A549 (cell line): ENCODE measurements around the gene CARNS1. TPM values are rescaled to one million over a fixed set of nuclear protein-coding genes. Genes with fewer than 3 reads are reported as not detected.

Source experiments
- ATAC-seq, 2 experiments: fragments of 200-7000 bp in 1 of 2; fragments of >200 bp in 1 of 2; cut with Nextera tagmentation in 1 of 2; cut with Tn5 transposase in 1 of 2; 3 replicates each; pipeline versions ENCODE4 v1.8.0 to v1.9.1; 2018 to 2020; ENCODE audit warnings: mild to moderate bottlenecking in 1 of 2, moderate library complexity in 1 of 2
- CTCF ChIA-PET: fragments of 300-600 bp; sonication (Branson Sonifier 250); formaldehyde crosslinking; extraction: SDS; loops from one replicate; lab custom pipeline; 2021; ENCODE audit warnings: antibody characterized with exemption, inconsistent platforms; lab: Yijun Ruan, JAX
- POLR2A ChIA-PET: fragments of 350-600 bp; formaldehyde crosslinking; extraction: SDS; loops from one replicate; lab custom pipeline; 2021; ENCODE audit warnings: antibody characterized with exemption, inconsistent platforms; lab: Yijun Ruan, JAX
- DNase-seq, 2 experiments: peaks; one replicate each; pipeline versions ENCODE4 v3.0.0 to v3.0.0-alpha.2; 2011 to 2016; ENCODE audit warnings: low read depth in 1 of 2, low spot score in 1 of 2
- FAIRE-seq: peaks from 2 replicates; lab custom pipeline; 2011; peaks lifted over from hg19 to GRCh38; lab: Jason Lieb, UNC
- H3K27ac ChIP-seq, 2 experiments: fragments of >200 bp; sonication (Bioruptor Twin); formaldehyde crosslinking; 3 replicates each; pipeline ENCODE4 v1.5.1; 2016 to 2017
- H3K4me1 ChIP-seq: fragments of >200 bp; sonication (Bioruptor Twin); formaldehyde crosslinking; 3 replicates; pipeline ENCODE4 v1.6.1; 2016
- H3K4me2 ChIP-seq: fragments of >200 bp; sonication (Bioruptor Twin); formaldehyde crosslinking; 3 replicates; pipeline ENCODE4 v1.6.1; 2016
- H3K4me3 ChIP-seq: fragments of >200 bp; sonication (Bioruptor Twin); formaldehyde crosslinking; 3 replicates; pipeline ENCODE4 v1.5.1; 2016
- H3K9me3 ChIP-seq: fragments of >200 bp; sonication (Bioruptor Twin); formaldehyde crosslinking; 3 replicates; pipeline ENCODE4 v1.6.1; 2016
- BHLHE40 ChIP-seq: IDR thresholded peaks from 2 replicates; pipeline ENCODE4 v1.6.1; 2012; ENCODE audit warnings: low read depth, low read length, inconsistent platforms
- CEBPB ChIP-seq, 2 experiments: fragments of >200 bp in 1 of 2; sonication (Bioruptor Twin) in 1 of 2; formaldehyde crosslinking in 1 of 2; IDR thresholded peaks; 2 replicates each; pipeline ENCODE4 v1.6.1; 2012 to 2016
- CTCF ChIP-seq: fragments of >200 bp; sonication (Bioruptor Twin); formaldehyde crosslinking; IDR thresholded peaks from 3 replicates; pipeline ENCODE4 v1.5.1; 2016
- EHMT2 ChIP-seq: fragments of 200-600 bp; sonication (generic); IDR thresholded peaks from 2 replicates; pipeline ENCODE4 v1.6.1; 2016; ENCODE audit warnings: antibody characterized with exemption, low read depth, mild to moderate bottlenecking, moderate library complexity
- ESRRA ChIP-seq: fragments of 150-350 bp; IDR thresholded peaks from 2 replicates; pipeline ENCODE4 v1.6.1; 2014; ENCODE audit warnings: mild to moderate bottlenecking, low read length, borderline replicate concordance
- GATA3 ChIP-seq: IDR thresholded peaks from 2 replicates; pipeline ENCODE4 v1.6.1; 2012; ENCODE audit warnings: borderline replicate concordance
- HMGXB4 ChIP-seq: fragments of 250-450 bp; sonication (Bioruptor Pico); IDR thresholded peaks from 2 replicates; pipeline ENCODE4 v1.5.0; 2021; ENCODE audit warnings: mild to moderate bottlenecking, moderate library complexity, borderline replicate concordance
- KDM5A ChIP-seq: fragments of 200-600 bp; sonication (generic); IDR thresholded peaks from 2 replicates; pipeline ENCODE4 v1.6.1; 2016; ENCODE audit warnings: antibody characterized with exemption, mild to moderate bottlenecking
- MAFK ChIP-seq: fragments of 450-650 bp; IDR thresholded peaks from 2 replicates; pipeline ENCODE4 v1.6.1; 2014; ENCODE audit not compliant: partially characterized antibody
- MAZ ChIP-seq: fragments of 150-350 bp; IDR thresholded peaks from 2 replicates; pipeline ENCODE4 v1.6.1; 2014; ENCODE audit warnings: antibody characterized with exemption, low read depth, low read length, borderline replicate concordance
- MYC ChIP-seq: IDR thresholded peaks from 2 replicates; pipeline ENCODE4 v1.6.1; 2012; ENCODE audit warnings: mild to moderate bottlenecking, inconsistent platforms, low read length, improper control_type of control experiment, borderline replicate concordance
- NFE2L2 ChIP-seq: fragments of 150-350 bp; conservative IDR thresholded peaks from 2 replicates; pipeline ENCODE4 v1.6.1; 2014; ENCODE audit warnings: low read length
- NR3C1 ChIP-seq: fragments of >200 bp; sonication (Bioruptor Twin); formaldehyde crosslinking; IDR thresholded peaks from 3 replicates; pipeline ENCODE4 v1.6.1; 2017
- RCOR1 ChIP-seq: fragments of 150-350 bp; IDR thresholded peaks from 2 replicates; pipeline ENCODE4 v1.6.1; 2014; ENCODE audit warnings: antibody characterized with exemption, low read length, low read depth
- RFX5 ChIP-seq: fragments of 450-650 bp; IDR thresholded peaks from 2 replicates; pipeline ENCODE4 v1.7.1; 2014; ENCODE audit warnings: antibody characterized with exemption, mild to moderate bottlenecking, moderate library complexity
- RNF2 ChIP-seq: fragments of 200-600 bp; sonication (generic); IDR thresholded peaks from 2 replicates; pipeline ENCODE4 v1.6.1; 2016; ENCODE audit warnings: low read depth, mild to moderate bottlenecking, antibody characterized with exemption, moderate library complexity, borderline replicate concordance
- SMC3 ChIP-seq: fragments of >200 bp; sonication (Bioruptor Twin); formaldehyde crosslinking; IDR thresholded peaks from 3 replicates; pipeline ENCODE4 v1.6.1; 2018; ENCODE audit warnings: inconsistent platforms
- TFCP2L1 ChIP-seq: fragments of 250-450 bp; sonication (Bioruptor Pico); IDR thresholded peaks from 2 replicates; pipeline ENCODE4 v1.5.0; 2021; ENCODE audit warnings: mild to moderate bottlenecking
- TP53 ChIP-seq: fragments of 250-450 bp; sonication (Bioruptor Pico); IDR thresholded peaks from 2 replicates; pipeline ENCODE4 v1.5.0; 2021; ENCODE audit warnings: mild to moderate bottlenecking, moderate library complexity
- ZNF302 ChIP-seq: fragments of 250-450 bp; sonication (Bioruptor Pico); IDR thresholded peaks from 2 replicates; pipeline ENCODE4 v1.9.0; 2021; ENCODE audit warnings: inconsistent platforms, mild to moderate bottlenecking, moderate library complexity
- WGBS: methylation state at CpG from one replicate; pipeline ENCODE4 v1.1.6; 2017; ENCODE audit errors: missing lambda C conversion rate; 5-methylcytosine and 5-hydroxymethylcytosine counted together
- polyA plus RNA-seq, 4 experiments: library from polyadenylated mRNA; depleted of rRNA in 3 of 4; stranded (reverse); fragments of >200 nt; fragmentation: RNase III in 1 of 4; extraction: RNeasy Plus Mini Kit Qiagen cat#74134 plus additional on column Dnase treatment in 1 of 4; gene quantifications; 2 replicates in 3 of 4; 3 replicates in 1 of 4; pipeline ENCODE4 v1.2.3, GENCODE V29; 2011 to 2017
- TF ChIP-seq, protein P1 (sequence below): fragments of 450-650 bp; IDR thresholded peaks from 2 replicates; pipeline ENCODE4 v1.6.1; 2014; ENCODE audit warnings: antibody characterized with exemption

Gene CARNS1
- polyA plus RNA-seq, 2 of the 4 experiments (the other 2 are of a cell fraction) = 0.08 to 0.10 TPM

GRCh38 chr11:67448220-67448609 lies 32.7 kb downstream of the CARNS1 start:
- FAIRE-seq (no peak), DNase-seq (no peak), ATAC-seq (no peak)
- peaks cover 8% of the 10 kb centered on the region; the same call in 2 of the 3 replicates for H3K4me1 ChIP-seq
- POLR2A ChIA-PET = no interaction called here
- 82% methylated on average over 7 of the region's 7 CpGs for WGBS
- no peak overlapping the region for H3K27ac ChIP-seq
- CTCF ChIA-PET = interaction anchor here (2.1 kb wide), 1 partner anchor 11 kb away, joined by 11 read pairs; no protein-coding TSS in a partner anchor
- no peaks in the 10 kb centered on the region for H3K9me3 ChIP-seq
- no peak overlapping the region for H3K4me3 ChIP-seq
- no peak overlapping the region for H3K4me2 ChIP-seq
- TF ChIP-seq GATA3 (no peak), CEBPB (IDR thresholded peaks at IDR 0.05) (no peak), RCOR1 (no peak), MYC (no peak), MAFK (no peak), SMC3 (no peak), TP53 (CRISPR knock-in tag) (no peak), TFCP2L1 (CRISPR knock-in tag) (no peak), KDM5A (no peak), EHMT2 (no peak), BHLHE40 (no peak), HMGXB4 (CRISPR knock-in tag) (no peak), ZNF302 (CRISPR knock-in tag) (no peak), NFE2L2 (no peak), RNF2 (no peak), NR3C1 (no peak), CTCF (no peak), ESRRA (no peak), RFX5 (no peak)
- TF ChIP-seq, protein P1, sequence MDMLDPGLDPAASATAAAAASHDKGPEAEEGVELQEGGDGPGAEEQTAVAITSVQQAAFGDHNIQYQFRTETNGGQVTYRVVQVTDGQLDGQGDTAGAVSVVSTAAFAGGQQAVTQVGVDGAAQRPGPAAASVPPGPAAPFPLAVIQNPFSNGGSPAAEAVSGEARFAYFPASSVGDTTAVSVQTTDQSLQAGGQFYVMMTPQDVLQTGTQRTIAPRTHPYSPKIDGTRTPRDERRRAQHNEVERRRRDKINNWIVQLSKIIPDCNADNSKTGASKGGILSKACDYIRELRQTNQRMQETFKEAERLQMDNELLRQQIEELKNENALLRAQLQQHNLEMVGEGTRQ = no peak
- TF ChIP-seq, all 56 proteins: peak for 0

DNA sequence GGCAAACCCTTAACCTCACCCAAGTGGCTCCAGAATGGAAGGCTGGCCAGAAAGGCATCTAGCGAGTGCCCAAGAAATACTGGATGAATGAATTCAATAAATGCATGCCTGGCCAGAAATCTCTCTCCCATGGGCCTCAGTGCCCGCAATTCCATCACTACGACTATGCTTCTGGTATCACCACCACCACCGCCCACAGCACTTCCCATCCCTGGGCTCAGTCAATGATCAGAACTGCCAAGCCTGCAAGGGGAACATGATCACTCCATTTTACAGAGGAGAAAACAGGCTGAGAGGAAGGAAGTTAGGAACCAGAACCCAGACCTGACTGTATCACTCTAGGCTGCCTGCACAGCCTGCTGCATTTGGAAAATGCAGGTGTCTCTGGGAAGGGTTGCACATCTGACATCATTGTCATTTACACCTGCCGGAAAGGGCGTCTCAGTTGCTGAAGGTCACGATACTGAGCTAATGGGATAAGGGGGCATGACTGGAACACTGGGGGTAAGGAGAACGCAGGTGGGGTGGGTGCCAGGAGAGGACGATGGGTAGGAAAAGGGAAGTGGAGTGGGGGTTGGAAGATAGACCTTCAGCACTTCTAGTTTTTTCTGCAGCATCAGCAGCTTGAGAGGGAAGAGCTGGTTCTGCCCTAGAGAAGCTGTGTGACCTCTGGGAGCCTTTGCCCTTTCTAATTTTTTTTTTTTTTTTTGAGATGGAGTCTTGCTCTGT lies 33.8 kb downstream of the CARNS1 start:
- Histone ChIP-seq H3K4me2 (no peak overlapping the region), H3K27ac (no peak overlapping the region), H3K9me3 (no peaks in the 10 kb centered on the region), H3K4me1 (peaks cover 4% of the 10 kb centered on the region; the same call in 2 of the 3 replicates), H3K4me3 (no peak overlapping the region)
- FAIRE-seq (no peak), ATAC-seq (no peak), DNase-seq (no peak)
- TF ChIP-seq MAZ = no peak
- peak; percentile 71 for TF ChIP-seq MAFK
- ChIA-PET CTCF (interaction anchor here (0.6 to 2.1 kb wide), 5 partner anchors 10 to 1738 kb away, joined by 3 to 11 read pairs (median 3); no protein-coding TSS in a partner anchor), POLR2A (no interaction called here)
- WGBS = 81% methylated on average over 9 of the region's 9 CpGs
